Measurements from ENCODE around the gene ST6GALNAC6.
A peak's percentile ranks its signal among the peaks of the same experiment; 100 is the strongest.

ST6GALNAC6 gene

DNA sequence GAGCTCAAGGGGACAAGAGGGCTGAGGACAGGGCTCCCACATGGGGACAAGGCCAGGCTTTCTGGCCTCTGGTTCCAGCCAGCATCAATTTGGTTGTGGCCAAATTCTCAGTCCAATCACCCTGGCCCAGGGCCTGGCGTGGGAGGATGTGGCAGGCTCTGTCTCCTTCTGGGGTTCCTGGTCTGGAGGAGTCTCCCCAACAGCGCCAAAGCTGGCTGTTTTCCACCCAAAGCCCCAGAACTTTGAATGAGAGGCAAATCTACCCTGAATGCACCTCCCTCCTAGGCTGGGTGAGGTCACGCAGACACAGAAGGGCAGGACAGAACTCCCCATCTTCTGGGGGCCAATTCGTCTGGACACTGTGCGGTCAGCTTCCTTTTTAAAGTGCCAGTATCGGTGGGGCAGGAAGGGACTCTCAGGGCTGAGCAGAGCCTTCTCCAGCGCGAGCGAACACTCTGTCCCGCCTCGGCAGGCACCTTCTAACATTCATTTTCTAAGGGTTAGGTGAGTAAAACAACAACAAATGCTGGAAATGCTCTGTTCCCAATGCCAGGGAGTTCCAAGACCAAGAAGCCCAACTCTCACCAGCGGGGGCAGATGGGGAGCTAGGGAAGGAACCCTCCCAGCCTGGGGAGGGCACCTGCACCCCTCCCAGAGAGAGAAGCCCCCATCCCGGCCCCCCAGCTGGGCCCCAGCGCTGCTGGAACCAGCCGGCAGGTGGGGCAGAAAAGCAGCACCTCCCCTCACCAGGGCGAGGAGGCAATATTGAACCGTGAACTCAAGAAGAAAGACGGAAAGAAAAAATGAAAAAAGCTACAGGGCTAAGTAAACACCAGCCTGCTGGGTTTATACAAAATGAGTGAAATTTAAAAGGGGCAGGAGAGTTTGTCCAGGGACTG, 41.9 kb upstream of the ST6GALNAC6 start:
- no peak overlapping the region for H3K4me3 ChIP-seq (ENCODE audit: low read depth, low read length)
- H3K27me3 ChIP-seq: no peaks in the 10 kb centered on the region
- H3K4me1 ChIP-seq: peaks cover 11% of the 10 kb centered on the region
- no peaks in the 10 kb centered on the region for H3K9me3 ChIP-seq
- TF ChIP-seq, protein P1, sequence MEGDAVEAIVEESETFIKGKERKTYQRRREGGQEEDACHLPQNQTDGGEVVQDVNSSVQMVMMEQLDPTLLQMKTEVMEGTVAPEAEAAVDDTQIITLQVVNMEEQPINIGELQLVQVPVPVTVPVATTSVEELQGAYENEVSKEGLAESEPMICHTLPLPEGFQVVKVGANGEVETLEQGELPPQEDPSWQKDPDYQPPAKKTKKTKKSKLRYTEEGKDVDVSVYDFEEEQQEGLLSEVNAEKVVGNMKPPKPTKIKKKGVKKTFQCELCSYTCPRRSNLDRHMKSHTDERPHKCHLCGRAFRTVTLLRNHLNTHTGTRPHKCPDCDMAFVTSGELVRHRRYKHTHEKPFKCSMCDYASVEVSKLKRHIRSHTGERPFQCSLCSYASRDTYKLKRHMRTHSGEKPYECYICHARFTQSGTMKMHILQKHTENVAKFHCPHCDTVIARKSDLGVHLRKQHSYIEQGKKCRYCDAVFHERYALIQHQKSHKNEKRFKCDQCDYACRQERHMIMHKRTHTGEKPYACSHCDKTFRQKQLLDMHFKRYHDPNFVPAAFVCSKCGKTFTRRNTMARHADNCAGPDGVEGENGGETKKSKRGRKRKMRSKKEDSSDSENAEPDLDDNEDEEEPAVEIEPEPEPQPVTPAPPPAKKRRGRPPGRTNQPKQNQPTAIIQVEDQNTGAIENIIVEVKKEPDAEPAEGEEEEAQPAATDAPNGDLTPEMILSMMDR (IDR thresholded peaks at IDR 0.05; ENCODE audit: low read depth, low read length): no peak
- peaks cover 22% of the 10 kb centered on the region for H3K36me3 ChIP-seq
- no peak for DNase-seq

DNA sequence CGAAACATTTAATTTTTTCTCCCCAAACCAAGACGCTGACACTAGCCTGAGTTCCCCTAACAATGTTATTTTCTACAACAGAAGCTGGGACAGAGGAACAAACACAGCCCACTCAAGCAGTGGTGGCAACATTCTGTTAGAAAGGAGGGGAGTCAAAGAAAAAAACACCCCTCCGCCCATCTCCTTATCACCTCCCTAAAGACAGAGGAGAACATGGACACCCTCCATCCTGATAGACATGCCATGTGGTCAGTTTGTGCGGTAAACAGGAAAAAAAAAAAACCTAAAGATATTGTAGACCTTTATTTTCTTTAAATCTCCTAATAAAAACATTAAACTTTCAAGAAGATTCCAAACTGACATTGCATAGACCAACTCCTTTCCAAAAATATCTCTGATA, 41.2 kb upstream of the ST6GALNAC6 start:
- peaks cover 11% of the 10 kb centered on the region for H3K4me1 ChIP-seq
- H3K27me3 ChIP-seq: no peaks in the 10 kb centered on the region
- no peak for DNase-seq
- H3K9me3 ChIP-seq: no peaks in the 10 kb centered on the region
- TF ChIP-seq, protein P1 (IDR thresholded peaks at IDR 0.05; ENCODE audit: low read depth, low read length): no peak
- H3K4me3 ChIP-seq (ENCODE audit: low read depth, low read length): no peak overlapping the region
- peaks cover 22% of the 10 kb centered on the region for H3K36me3 ChIP-seq

DNA sequence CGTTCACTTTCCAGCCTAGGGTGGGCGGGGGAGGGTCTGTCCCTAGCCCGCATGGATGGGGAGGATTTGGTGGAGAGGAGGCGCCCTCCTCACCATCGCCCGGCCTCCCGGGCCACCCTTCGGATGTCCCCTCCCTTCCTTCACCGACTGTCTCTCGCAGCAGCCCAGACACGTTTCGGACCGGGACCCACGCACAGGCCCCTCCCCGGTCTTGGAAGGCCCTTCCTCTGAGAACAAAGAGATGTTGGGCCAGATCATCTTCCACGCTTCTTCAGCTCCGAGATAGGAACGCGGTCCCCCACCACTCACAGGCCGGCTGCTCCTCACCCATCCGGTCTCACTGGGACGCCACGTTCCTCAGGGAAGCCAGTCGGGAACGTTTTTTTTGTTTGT, 38.9 kb upstream of the ST6GALNAC6 start:
- peaks cover 11% of the 10 kb centered on the region for H3K36me3 ChIP-seq
- H3K4me1 ChIP-seq: peaks cover 5% of the 10 kb centered on the region
- H3K27me3 ChIP-seq: no peaks in the 10 kb centered on the region
- H3K4me3 ChIP-seq (ENCODE audit: low read depth, low read length): no peak overlapping the region
- no peak for DNase-seq
- H3K9me3 ChIP-seq: no peaks in the 10 kb centered on the region
- TF ChIP-seq, protein P1 (IDR thresholded peaks at IDR 0.05; ENCODE audit: low read depth, low read length): no peak

DNA sequence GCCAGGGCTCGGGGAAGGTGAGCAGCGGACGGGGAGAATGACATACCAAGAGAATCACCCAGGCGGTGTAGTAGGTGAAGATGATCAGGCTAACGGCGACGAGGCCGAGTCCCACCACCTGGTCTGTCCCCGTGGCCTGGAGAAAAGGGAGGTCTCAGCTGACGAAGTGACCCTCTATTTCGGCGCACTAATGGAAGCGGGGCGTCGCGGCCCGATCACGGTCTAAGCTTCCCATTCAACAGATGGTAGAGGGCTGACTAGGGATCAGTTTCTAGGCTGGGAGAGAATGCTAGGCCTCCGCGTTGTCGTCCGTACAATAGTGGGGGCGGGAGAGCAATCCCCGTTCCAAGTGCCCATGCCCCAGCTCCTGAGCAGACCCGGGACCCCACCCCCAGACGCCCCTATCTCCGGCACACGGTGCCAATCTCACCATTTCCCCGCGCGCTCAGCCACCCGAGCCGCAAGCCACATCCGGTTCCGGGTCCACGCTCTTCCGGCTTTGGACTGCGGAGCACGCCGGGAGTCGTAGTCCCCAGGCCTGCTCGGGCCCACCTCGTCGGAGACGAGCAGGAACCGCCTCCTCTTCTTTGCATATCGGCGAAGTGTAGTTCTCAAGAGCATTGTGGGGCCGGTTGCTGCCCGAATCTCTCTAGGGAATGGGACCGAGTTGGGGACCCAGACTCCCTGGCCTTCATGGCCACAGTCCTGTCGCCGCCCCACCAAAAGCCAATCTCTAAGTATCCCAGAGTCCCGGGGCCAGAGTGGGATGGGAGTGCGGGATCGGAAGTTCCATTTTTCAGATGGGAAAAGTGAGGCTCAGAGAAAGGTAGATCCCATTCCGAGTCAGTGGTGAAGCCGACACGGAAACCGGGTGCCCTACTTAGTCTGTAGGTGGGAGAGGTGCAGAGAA, 38.2 kb upstream of the ST6GALNAC6 start, which contains the start of gene DPM2:
Gene DPM2, minus strand, starts transcription at position 467 of the 910 bp plus-strand sequence. Its CDS starts 34 bp downstream, at position 433.
- H3K27me3 ChIP-seq: no peaks in the 10 kb centered on the region
- DNase-seq: peak; percentile 87
- TF ChIP-seq, protein P1 (IDR thresholded peaks at IDR 0.05; ENCODE audit: low read depth, low read length): no peak
- no peaks in the 10 kb centered on the region for H3K9me3 ChIP-seq
- H3K36me3 ChIP-seq: peaks cover 7% of the 10 kb centered on the region; the same call in 1 of the 2 replicates
- H3K4me3 ChIP-seq (ENCODE audit: low read depth, low read length): peak within 1 kb of the TSS; percentile 77
- H3K4me1 ChIP-seq: peaks cover 5% of the 10 kb centered on the region

DNA sequence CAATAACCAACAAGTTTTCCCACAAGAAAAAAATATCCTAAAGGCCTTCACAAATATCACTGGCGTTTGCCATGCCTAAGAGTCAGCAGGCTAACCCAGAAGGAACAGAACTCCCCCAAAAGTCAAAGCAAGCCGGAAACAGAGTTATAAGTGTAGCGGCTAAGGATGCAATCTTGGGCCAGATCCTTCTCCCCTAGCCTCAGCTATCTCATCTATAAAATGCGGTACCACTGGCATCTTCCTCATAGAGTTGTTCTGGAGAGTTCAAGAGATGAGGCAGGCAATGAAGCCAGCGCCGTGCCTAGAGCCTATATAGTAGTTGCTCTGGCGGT, 37.6 kb upstream of the ST6GALNAC6 start:
- Histone ChIP-seq H3K9me3 (no peaks in the 10 kb centered on the region), H3K4me3 (ENCODE audit: low read depth, low read length) (peak overlapping the region; percentile 77), H3K4me1 (no peaks in the 10 kb centered on the region; the same call in 1 of the 2 replicates), H3K27me3 (no peaks in the 10 kb centered on the region), H3K36me3 (peaks cover 1% of the 10 kb centered on the region; the same call in 1 of the 2 replicates)
- TF ChIP-seq, protein P1 (IDR thresholded peaks at IDR 0.05; ENCODE audit: low read depth, low read length): no peak
- DNase-seq: no peak
